HCT116 (cell line): Measurements from ENCODE around the gene CCDC106. TPM values are rescaled to one million over a fixed set of nuclear protein-coding genes. Genes with fewer than 3 reads are reported as not detected.

Experiments
- ATAC-seq: fragments of 200-7000 bp; cut with Tn5 transposase; 2 replicates; pipeline ENCODE4 v1.9.1; 2020; ENCODE audit warnings: mild to moderate bottlenecking, moderate library complexity
- BruUV-seq: library from RNA; stranded (reverse); fragments of 400-500 nt; replicated peaks from 2 replicates; lab custom pipeline; 2021; lab: Mats Ljungman, UMichigan
- CTCF ChIA-PET: fragments of 300-600 bp; sonication (Branson Sonifier 250); formaldehyde crosslinking; loops from one replicate; lab custom pipeline; 2021; ENCODE audit warnings: antibody characterized with exemption; lab: Charles Lee
- POLR2A ChIA-PET: fragments of 300-600, 350-600 bp; sonication (Branson Sonifier 250); formaldehyde crosslinking; loops from one replicate; lab custom pipeline; 2021; ENCODE audit warnings: antibody characterized with exemption; lab: Charles Lee
- RAD21 ChIA-PET, 2 experiments: fragments of 300-600 bp; sonication (Branson Sonifier 250); formaldehyde crosslinking; loops; one replicate each; lab custom pipeline; 2023; ENCODE audit warnings: low total read pairs in 2 of 2; ENCODE audit not compliant: uncharacterized antibody in 2 of 2, unreplicated experiment in 2 of 2, low non-redundant PET in 1 of 2; lab: Charles Lee
- DNase-seq: peaks from one replicate; pipeline ENCODE4 v3.0.0-alpha.2; 2010; ENCODE audit warnings: low read depth, low spot score
- H2AFZ ChIP-seq: fragments of 200-600 bp; shearing (Covaris generic), sonication (generic); 2 replicates; pipeline ENCODE4 v1.6.1; 2017; ENCODE audit warnings: low read depth, mixed run types, mixed read lengths, antibody characterized with exemption, low read length; ENCODE audit not compliant: poor library complexity, severe bottlenecking
- H3K27ac ChIP-seq: 2 replicates; pipeline ENCODE4 v1.5.1; 2012; ENCODE audit warnings: low read depth, low read length
- H3K27me3 ChIP-seq: fragments of 200-600 bp; sonication (generic); 2 replicates; pipeline ENCODE4 v1.6.1; 2016; ENCODE audit warnings: mixed run types, low read length, mixed read lengths; ENCODE audit not compliant: insufficient read depth
- H3K36me3 ChIP-seq, 2 experiments: fragments of 200-500 bp in 1 of 2; fragments of 200-600 bp in 1 of 2; sonication (Bioruptor generic) in 1 of 2; sonication (generic) in 1 of 2; 2 replicates each; pipeline versions ENCODE4 v1.5.1 to v1.6.1; 2014 to 2016; ENCODE audit warnings: low read length in 2 of 2, inconsistent platforms in 1 of 2, mixed read lengths in 1 of 2, mixed run types in 1 of 2; ENCODE audit not compliant: insufficient read depth in 2 of 2, control insufficient read depth in 1 of 2
- H3K4me1 ChIP-seq, 2 experiments: fragments of 200-600 bp in 1 of 2; sonication (generic) in 1 of 2; 2 replicates each; pipeline versions ENCODE4 v1.5.1 to v1.6.1; 2012 to 2017; ENCODE audit warnings: low read length in 2 of 2, inconsistent platforms in 1 of 2, mild to moderate bottlenecking in 1 of 2, mixed read lengths in 1 of 2, mixed run types in 1 of 2, moderate library complexity in 1 of 2; ENCODE audit not compliant: insufficient read depth in 2 of 2, control insufficient read depth in 1 of 2
- H3K4me2 ChIP-seq: fragments of 200-600 bp; sonication (generic); 2 replicates; pipeline ENCODE4 v1.6.1; 2017; ENCODE audit warnings: mixed run types, low read length, mixed read lengths
- H3K4me3 ChIP-seq, 2 experiments: fragments of 200-600 bp in 1 of 2; sonication (generic) in 1 of 2; replicated peaks in 1 of 2; 2 replicates each; pipeline ENCODE4 v1.5.1; 2011 to 2016; ENCODE audit warnings: low read length in 2 of 2, control low read depth in 1 of 2, low read depth in 1 of 2, mild to moderate bottlenecking in 1 of 2, mixed read lengths in 1 of 2, mixed run types in 1 of 2
- H3K79me2 ChIP-seq: fragments of 200-600 bp; sonication (generic); 2 replicates; pipeline ENCODE4 v1.6.1; 2017; ENCODE audit warnings: mild to moderate bottlenecking, mixed run types, low read length, moderate library complexity, mixed read lengths; ENCODE audit not compliant: insufficient read depth
- H3K9ac ChIP-seq: fragments of 200-600 bp; sonication (generic); 2 replicates; pipeline ENCODE4 v1.6.1; 2016; ENCODE audit warnings: low read length, mixed read lengths
- H3K9me2 ChIP-seq: fragments of 200-600 bp; sonication (generic), shearing (Covaris generic); 2 replicates; pipeline ENCODE4 v1.6.1; 2017; ENCODE audit warnings: mixed run types, mild to moderate bottlenecking, moderate library complexity; ENCODE audit not compliant: insufficient read depth
- H3K9me3 ChIP-seq, 2 experiments: fragments of 200-500 bp in 1 of 2; fragments of 200-600 bp in 1 of 2; sonication (Bioruptor generic) in 1 of 2; sonication (generic) in 1 of 2; 2 replicates each; pipeline ENCODE4 v1.6.1; 2014 to 2017; ENCODE audit warnings: low read length in 2 of 2, mixed read lengths in 2 of 2, inconsistent platforms in 1 of 2, low read depth in 1 of 2, mild to moderate bottlenecking in 1 of 2, mixed run types in 1 of 2, moderate library complexity in 1 of 2; ENCODE audit not compliant: control insufficient read depth in 1 of 2, insufficient read depth in 1 of 2
- H4K20me1 ChIP-seq: fragments of 200-600 bp; sonication (generic), shearing (Covaris generic); 2 replicates; pipeline ENCODE4 v1.6.1; 2017; ENCODE audit warnings: mixed run types, mild to moderate bottlenecking, moderate library complexity; ENCODE audit not compliant: insufficient read depth
- ATF3 ChIP-seq: IDR thresholded peaks from 2 replicates; pipeline ENCODE4 v1.6.1; 2012
- CBX3 ChIP-seq: IDR thresholded peaks from 2 replicates; pipeline ENCODE4 v1.6.1; 2012; ENCODE audit warnings: low read depth
- CEBPB ChIP-seq: IDR thresholded peaks from 2 replicates; pipeline ENCODE4 v1.6.1; 2012; ENCODE audit warnings: low read depth
- CTCF ChIP-seq, 3 experiments: fragments of 200-600 bp in 1 of 3; sonication (generic) in 1 of 3; IDR thresholded peaks in 2 of 3; conservative IDR thresholded peaks in 1 of 3; 2 replicates each; pipeline ENCODE4 v1.5.1; 2012 to 2017; ENCODE audit warnings: low read depth in 2 of 3, low read length in 2 of 3, antibody characterized with exemption in 1 of 3, borderline replicate concordance in 1 of 3, control low read depth in 1 of 3, mild to moderate bottlenecking in 1 of 3, mixed read lengths in 1 of 3, mixed run types in 1 of 3, moderate library complexity in 1 of 3; ENCODE audit not compliant: insufficient read depth in 1 of 3
- EGR1 ChIP-seq: IDR thresholded peaks from 2 replicates; pipeline ENCODE4 v1.6.1; 2012; ENCODE audit warnings: low read depth
- ELF1 ChIP-seq: IDR thresholded peaks from 2 replicates; pipeline ENCODE4 v1.6.1; 2012; ENCODE audit warnings: low read depth, borderline replicate concordance
- EZH2 ChIP-seq: fragments of 200-600 bp; sonication (generic); IDR thresholded peaks from 2 replicates; pipeline ENCODE4 v1.6.1; 2017; ENCODE audit warnings: antibody characterized with exemption, mixed run types
- EZH2phosphoT487 ChIP-seq: fragments of 200-600 bp; IDR thresholded peaks from 2 replicates; pipeline ENCODE4 v1.6.1; 2018; ENCODE audit warnings: antibody characterized with exemption, borderline replicate concordance
- FOSL1 ChIP-seq: IDR thresholded peaks from 2 replicates; pipeline ENCODE4 v1.6.1; 2012; ENCODE audit warnings: low read depth
- JUND ChIP-seq: IDR thresholded peaks from 2 replicates; pipeline ENCODE4 v1.6.1; 2012
- POLR2A ChIP-seq: IDR thresholded peaks from 2 replicates; pipeline ENCODE4 v1.7.0; 2011; ENCODE audit warnings: borderline replicate concordance; ENCODE audit not compliant: insufficient read depth, insufficient read length; ENCODE audit errors: extremely low read depth
- POLR2AphosphoS5 ChIP-seq: IDR thresholded peaks from 2 replicates; pipeline ENCODE4 v1.6.1; 2011; ENCODE audit warnings: mild to moderate bottlenecking, low read depth, low read length, moderate library complexity
- SP1 ChIP-seq: IDR thresholded peaks from 2 replicates; pipeline ENCODE4 v1.6.1; 2012; ENCODE audit warnings: low read depth
- TCF7L2 ChIP-seq: IDR thresholded peaks from 2 replicates; pipeline ENCODE4 v1.7.0; 2011; ENCODE audit warnings: borderline replicate concordance, inconsistent platforms; ENCODE audit not compliant: insufficient read depth, insufficient read length; ENCODE audit errors: extremely low read depth
- ZFX ChIP-seq: fragments of 450-650 bp; IDR thresholded peaks from 2 replicates; pipeline ENCODE4 v1.6.1; 2017
- ZNF274 ChIP-seq: fragments of 200-500 bp; sonication (Bioruptor generic); IDR thresholded peaks from 2 replicates; pipeline ENCODE4 v1.6.1; 2014; ENCODE audit warnings: mild to moderate bottlenecking, low read depth, low read length, inconsistent platforms
- intact Hi-C: fragments of 100-400 bp; cut with micrococcal nuclease; formaldehyde crosslinking; loops from 2 replicates; pipeline ENCODE4 v1.10.0; 2022
- total RNA-seq: library from RNA; stranded (reverse); gene quantifications from one replicate; pipeline ENCODE4 v1.2.1, GENCODE V29; 2021; ENCODE audit not compliant: unreplicated experiment

CCDC106 gene
- total RNA-seq, 1 experiment from 2014 or later, result 1.0 TPM

- Histone ChIP-seq H3K4me2 (no peak overlapping the region), H3K27me3 (no peaks in the 10 kb centered on the region), H3K9me2 (no peaks in the 10 kb centered on the region), H3K4me1 (peaks cover 9 to 19% of the 10 kb centered on the region in 2 experiments; a peak in 3 of 4 replicates), H3K27ac (no peak overlapping the region), H3K79me2 (peaks cover 13% of the 10 kb centered on the region), H4K20me1 (no peaks in the 10 kb centered on the region), H3K36me3 (peaks cover 10 to 11% of the 10 kb centered on the region in 2 experiments; a peak in 3 of 4 replicates), H3K9me3 (no peaks in the 10 kb centered on the region), H2AFZ (no peak overlapping the region), H3K4me3 (no peak overlapping the region), H3K9ac (no peak overlapping the region)
- ATAC-seq (no peak), DNase-seq (no peak)
- RAD21 ChIA-PET, result no interaction called here
- no TSS peak for BruUV-seq
- CTCF ChIA-PET, result no interaction called here
- TF ChIP-seq POLR2AphosphoS5, result no peak
- no peak for TF ChIP-seq ZNF274
- TF ChIP-seq SP1, result no peak
- TF ChIP-seq JUND, result no peak
- no peak for TF ChIP-seq POLR2A
- TF ChIP-seq CBX3, result no peak
- no peak for TF ChIP-seq ATF3
- TF ChIP-seq TCF7L2, result no peak
- no peak for TF ChIP-seq CEBPB
- TF ChIP-seq CTCF (IDR thresholded peaks at IDR 0.05 in 2 of 3, conservative IDR thresholded peaks at IDR 0.05 in 1 of 3; ENCODE audit: borderline replicate concordance in 1 of 3, insufficient read depth in 1 of 3, low read depth in 2 of 3, low read length in 2 of 3), result no peak
- no peak for TF ChIP-seq ZFX
- TF ChIP-seq FOSL1, result no peak
- no peak for TF ChIP-seq EGR1
- TF ChIP-seq ELF1, result no peak
- TF ChIP-seq EZH2phosphoT487, result no peak
- TF ChIP-seq EZH2, result no peak
- intact Hi-C loops, result no loop called here
- POLR2A ChIA-PET, result no interaction called here
Measured at GRCh38 chr19:55649268-55650125, 1.5 kb downstream of the CCDC106 start.
